ENCODE results near the gene BCHE.

DNA sequence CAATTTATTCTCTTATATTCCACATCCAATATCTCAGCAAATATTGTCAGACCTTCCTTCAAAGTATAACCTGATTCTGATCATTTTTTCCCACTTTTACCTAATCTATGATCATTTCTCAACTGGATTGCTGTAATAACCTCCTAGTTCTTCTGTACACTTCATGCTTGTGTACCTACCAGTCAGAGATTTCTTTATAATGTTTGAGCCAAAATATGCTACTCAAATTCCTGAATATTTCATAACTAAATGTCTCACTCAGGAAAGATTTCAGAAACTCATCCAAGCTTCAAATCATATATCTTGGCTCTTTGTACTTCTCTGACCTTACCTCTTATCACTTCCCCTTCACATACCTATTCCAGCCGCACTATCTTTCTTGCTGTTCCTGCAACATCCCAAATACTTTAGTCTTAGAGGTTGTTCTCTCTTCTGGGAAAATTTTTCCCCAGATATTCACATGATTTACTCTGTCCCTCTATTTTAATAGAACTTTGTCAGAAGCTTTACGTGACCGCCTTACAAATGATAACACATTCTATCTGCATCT, 20.0 kb downstream of the BCHE start:
- no peak for TF ChIP-seq CTCF (IDR thresholded peaks at IDR 0.05)
- TF ChIP-seq POLR2A (IDR thresholded peaks at IDR 0.05), result no peak

Data from thyroid gland (tissue), 4 donors.